GM13977 (cell line): ENCODE results near the gene TMEM175.

Experiments
- DNase-seq: peaks from one replicate; pipeline ENCODE4 v3.0.0; 2012; ENCODE audit warnings: low spot score
- in situ Hi-C: fragments of 300-500 bp; cut with MboI; formaldehyde crosslinking; loops from one replicate; pipeline ENCODE4 v1.12.0; 2022; ENCODE audit warnings: low sequenced_read_pairs, low pct_unique_long_range_greater_than_20kb, mixed read lengths, inconsistent platforms; ENCODE audit not compliant: unreplicated experiment
- TF ChIP-seq, protein P1 (sequence below): IDR thresholded peaks from 2 replicates; pipeline ENCODE4 v1.5.1; 2012; ENCODE audit warnings: mild to moderate bottlenecking, control low read depth; ENCODE audit not compliant: insufficient read depth; ENCODE audit errors: extremely low read depth, missing control alignments

Gene TMEM175

DNA sequence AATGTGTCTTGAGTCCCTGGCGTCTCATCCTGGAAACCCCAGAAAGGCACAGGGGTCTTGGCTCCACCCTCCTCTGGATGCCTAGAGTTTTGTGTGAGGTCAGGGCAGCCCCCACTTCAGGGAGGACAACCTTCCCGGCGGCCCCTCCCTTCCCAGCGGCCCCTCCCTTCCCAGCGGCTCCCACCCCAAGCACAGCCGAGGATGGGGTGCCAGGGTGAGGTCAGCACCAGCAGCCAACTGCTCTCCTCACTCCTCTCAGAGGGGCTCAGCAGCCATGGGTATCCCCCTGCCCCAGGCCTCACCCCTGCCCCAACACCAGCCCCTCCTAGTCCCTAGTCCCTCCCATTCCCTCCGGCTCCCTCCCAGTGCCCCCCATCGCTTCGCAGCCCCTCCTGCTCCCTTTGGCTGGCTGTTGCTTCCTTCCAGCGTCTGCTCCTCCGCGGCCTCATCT is 23.7 kb downstream of the TMEM175 start:
- TF ChIP-seq, protein P1, sequence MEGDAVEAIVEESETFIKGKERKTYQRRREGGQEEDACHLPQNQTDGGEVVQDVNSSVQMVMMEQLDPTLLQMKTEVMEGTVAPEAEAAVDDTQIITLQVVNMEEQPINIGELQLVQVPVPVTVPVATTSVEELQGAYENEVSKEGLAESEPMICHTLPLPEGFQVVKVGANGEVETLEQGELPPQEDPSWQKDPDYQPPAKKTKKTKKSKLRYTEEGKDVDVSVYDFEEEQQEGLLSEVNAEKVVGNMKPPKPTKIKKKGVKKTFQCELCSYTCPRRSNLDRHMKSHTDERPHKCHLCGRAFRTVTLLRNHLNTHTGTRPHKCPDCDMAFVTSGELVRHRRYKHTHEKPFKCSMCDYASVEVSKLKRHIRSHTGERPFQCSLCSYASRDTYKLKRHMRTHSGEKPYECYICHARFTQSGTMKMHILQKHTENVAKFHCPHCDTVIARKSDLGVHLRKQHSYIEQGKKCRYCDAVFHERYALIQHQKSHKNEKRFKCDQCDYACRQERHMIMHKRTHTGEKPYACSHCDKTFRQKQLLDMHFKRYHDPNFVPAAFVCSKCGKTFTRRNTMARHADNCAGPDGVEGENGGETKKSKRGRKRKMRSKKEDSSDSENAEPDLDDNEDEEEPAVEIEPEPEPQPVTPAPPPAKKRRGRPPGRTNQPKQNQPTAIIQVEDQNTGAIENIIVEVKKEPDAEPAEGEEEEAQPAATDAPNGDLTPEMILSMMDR, result no peak
- DNase-seq, result no peak
- in situ Hi-C loops, result no loop called here

- TF ChIP-seq, protein P1, result no peak
- no peak for DNase-seq
- in situ Hi-C loops, result no loop called here
Measured at GRCh38 chr4:956531-957230, 24.4 kb downstream of the TMEM175 start.

DNA sequence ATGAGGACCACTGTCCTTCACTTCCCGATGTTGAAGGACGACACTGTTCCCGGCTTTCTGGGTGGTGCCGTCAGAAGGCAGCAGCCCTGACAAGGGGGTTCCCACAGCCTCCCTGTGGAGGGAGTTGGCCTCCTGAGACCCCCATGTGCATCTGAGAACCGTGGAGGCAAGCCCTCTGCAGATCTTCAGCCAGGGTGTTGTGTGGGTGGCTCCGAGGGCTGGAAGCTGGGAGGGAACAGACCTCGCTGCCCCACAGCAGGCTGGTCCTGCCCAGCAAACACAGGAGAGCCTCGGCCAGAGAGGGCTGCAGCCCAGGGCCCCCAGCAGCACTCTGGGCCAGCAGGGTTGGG is 24.9 kb downstream of the TMEM175 start:
- no peak for DNase-seq
- TF ChIP-seq, protein P1, result no peak
- in situ Hi-C loops, result no loop called here

GRCh38 chr4:957581-958313 is 25.5 kb downstream of the TMEM175 start:
- in situ Hi-C loops, result no loop called here
- no peak for DNase-seq
- TF ChIP-seq, protein P1, result no peak

DNA sequence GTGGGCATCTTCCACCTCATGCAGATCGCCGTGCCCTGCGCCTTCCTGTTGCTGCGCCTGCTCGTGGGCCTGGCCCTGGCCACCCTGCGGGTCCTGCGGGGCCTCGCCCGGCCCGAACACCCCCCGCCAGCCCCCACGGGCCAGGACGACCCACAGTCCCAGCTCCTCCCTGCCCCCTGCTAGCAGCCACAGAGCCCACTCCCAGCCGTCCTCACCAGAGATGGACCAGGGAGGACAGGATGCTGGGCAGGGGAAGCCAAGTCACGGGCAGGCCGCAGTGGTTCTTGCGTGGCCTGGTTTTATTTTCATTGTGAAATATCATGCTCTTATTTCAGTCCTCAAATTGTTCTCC is 26.0 kb downstream of the TMEM175 start:
- DNase-seq, result no peak
- TF ChIP-seq, protein P1, result no peak
- in situ Hi-C loops, result no loop called here

- TF ChIP-seq, protein P1, result no peak
- in situ Hi-C loops, result no loop called here
- no peak for DNase-seq
Measured at GRCh38 chr4:958696-959337, 26.6 kb downstream of the TMEM175 start.
